HEK293T (cell line): Measurements from ENCODE around the gene CD2BP2.

ENCODE experiments used
- CTCF ChIA-PET: fragments of 350-600 bp; formaldehyde crosslinking; extraction: SDS; loops from one replicate; lab custom pipeline; 2021; ENCODE audit warnings: antibody characterized with exemption, inconsistent platforms; lab: Yijun Ruan, JAX
- POLR2A ChIA-PET: fragments of 350-600 bp; formaldehyde crosslinking; extraction: SDS; loops from one replicate; lab custom pipeline; 2020; ENCODE audit warnings: antibody characterized with exemption, inconsistent platforms; lab: Yijun Ruan, JAX
- DNase-seq: peaks from one replicate; pipeline ENCODE4 v3.0.0; 2012; ENCODE audit warnings: mixed read lengths; ENCODE audit errors: extremely low spot score
- ARNT ChIP-seq: fragments of 450-650 bp; IDR thresholded peaks from 2 replicates; pipeline ENCODE4 v1.6.1; 2017; ENCODE audit warnings: mild to moderate bottlenecking
- BHLHE40 ChIP-seq: fragments of 450-650 bp; IDR thresholded peaks from 2 replicates; pipeline ENCODE4 v1.6.1; 2016; ENCODE audit warnings: mild to moderate bottlenecking, moderate library complexity, borderline replicate concordance
- CTBP1 ChIP-seq: fragments of 450-650 bp; IDR thresholded peaks from 2 replicates; pipeline ENCODE4 v1.6.1; 2016; ENCODE audit warnings: borderline replicate concordance
- ELF4 ChIP-seq: fragments of 450-650 bp; IDR thresholded peaks from 2 replicates; pipeline ENCODE4 v1.6.1; 2017; ENCODE audit warnings: antibody characterized with exemption
- FOXA1 ChIP-seq: fragments of 450-650 bp; IDR thresholded peaks from 2 replicates; pipeline ENCODE4 v1.6.1; 2016; ENCODE audit warnings: mild to moderate bottlenecking
- FOXK2 ChIP-seq: fragments of 450-650 bp; IDR thresholded peaks from 2 replicates; pipeline ENCODE4 v1.6.1; 2016; ENCODE audit warnings: mild to moderate bottlenecking
- FOXM1 ChIP-seq: fragments of 450-650 bp; IDR thresholded peaks from 2 replicates; pipeline ENCODE4 v1.6.1; 2017; ENCODE audit warnings: mild to moderate bottlenecking, borderline replicate concordance
- HDGF ChIP-seq: fragments of 450-650 bp; IDR thresholded peaks from 2 replicates; pipeline ENCODE4 v1.6.1; 2017; ENCODE audit warnings: antibody characterized with exemption, borderline replicate concordance
- L3MBTL2 ChIP-seq: fragments of 450-650 bp; conservative IDR thresholded peaks from 2 replicates; pipeline ENCODE4 v1.6.1; 2016; ENCODE audit warnings: mild to moderate bottlenecking
- LEF1 ChIP-seq: fragments of 450-650 bp; IDR thresholded peaks from 2 replicates; pipeline ENCODE4 v1.6.1; 2017; ENCODE audit warnings: mild to moderate bottlenecking, borderline replicate concordance
- NFRKB ChIP-seq: fragments of 450-650 bp; IDR thresholded peaks from 2 replicates; pipeline ENCODE4 v1.6.1; 2016; ENCODE audit warnings: mild to moderate bottlenecking, moderate library complexity
- PKNOX1 ChIP-seq: fragments of 450-650 bp; IDR thresholded peaks from 2 replicates; pipeline ENCODE4 v1.6.1; 2016
- SP1 ChIP-seq: fragments of 450-650 bp; IDR thresholded peaks from 2 replicates; pipeline ENCODE4 v1.6.1; 2017
- SUZ12 ChIP-seq: fragments of 450-650 bp; IDR thresholded peaks from 2 replicates; pipeline ENCODE4 v1.6.1; 2016; ENCODE audit warnings: mild to moderate bottlenecking
- TARDBP ChIP-seq: fragments of 450-650 bp; IDR thresholded peaks from 2 replicates; pipeline ENCODE4 v1.6.1; 2016
- ZNF384 ChIP-seq: fragments of 450-650 bp; IDR thresholded peaks from 2 replicates; pipeline ENCODE4 v1.6.1; 2016

CD2BP2 gene

GRCh38 chr16:30355144-30355953 lies at the start of gene CD2BP2:
Gene CD2BP2, minus strand, starts transcription at chr16:30355308. Its CDS starts 627 bp downstream, at chr16:30354681.
- DNase-seq: peak; percentile 99
- TF ChIP-seq FOXM1 (peak; percentile 61; the same call in 1 of the 2 replicates), L3MBTL2 (peak; percentile 96), HDGF (no peak), ELF4 (peak; percentile 99), PKNOX1 (peak; percentile 86)
- ChIA-PET POLR2A (interaction anchor here (0.8 to 7.6 kb wide), 19 partner anchors 9 to 279 kb away, joined by 3 to 95 read pairs (median 4); partner anchors contain the start of genes DCTPP1, SEPTIN1, TBC1D10B and YPEL3), CTCF (interaction anchor here (3.1 kb wide), 1 partner anchor 16 kb away, joined by 10 read pairs; no protein-coding TSS in a partner anchor)

GRCh38 chr16:30401768-30402425 lies 46.8 kb upstream of the CD2BP2 start:
- DNase-seq: no peak
- CTCF ChIA-PET: interaction anchor here (1.4 kb wide), 1 partner anchor 10 kb away, joined by 5 read pairs; no protein-coding TSS in a partner anchor
- TF ChIP-seq FOXM1 (no peak), LEF1 (no peak), ARNT (no peak), SP1 (no peak), FOXK2 (no peak), ELF4 (no peak), TARDBP (no peak), NFRKB (no peak)
- POLR2A ChIA-PET: interaction anchor here (1.1 to 3.7 kb wide), 4 partner anchors 10 to 31 kb away, joined by 3 to 16 read pairs (median 6); partner anchors contain the start of gene DCTPP1

- no peak for TF ChIP-seq FOXM1
- TF ChIP-seq HDGF: no peak
- no peak for TF ChIP-seq BHLHE40
- TF ChIP-seq FOXK2: no peak
- no peak for TF ChIP-seq FOXA1
- no peak for TF ChIP-seq LEF1
- POLR2A ChIA-PET: interaction anchor here (0.7 to 3.7 kb wide), 8 partner anchors 9 to 334 kb away, joined by 3 to 19 read pairs (median 4); partner anchors contain the start of genes ALDOA, CD2BP2, DCTPP1 and ZNF689
- no peak for DNase-seq
- CTCF ChIA-PET: interaction anchor here (0.6 to 1.5 kb wide), 5 partner anchors 10 to 307 kb away, joined by 3 to 6 read pairs (median 4); partner anchors contain the start of gene TBX6
Observed at GRCh38 chr16:30399435-30400186, 44.5 kb upstream of the CD2BP2 start.

DNA sequence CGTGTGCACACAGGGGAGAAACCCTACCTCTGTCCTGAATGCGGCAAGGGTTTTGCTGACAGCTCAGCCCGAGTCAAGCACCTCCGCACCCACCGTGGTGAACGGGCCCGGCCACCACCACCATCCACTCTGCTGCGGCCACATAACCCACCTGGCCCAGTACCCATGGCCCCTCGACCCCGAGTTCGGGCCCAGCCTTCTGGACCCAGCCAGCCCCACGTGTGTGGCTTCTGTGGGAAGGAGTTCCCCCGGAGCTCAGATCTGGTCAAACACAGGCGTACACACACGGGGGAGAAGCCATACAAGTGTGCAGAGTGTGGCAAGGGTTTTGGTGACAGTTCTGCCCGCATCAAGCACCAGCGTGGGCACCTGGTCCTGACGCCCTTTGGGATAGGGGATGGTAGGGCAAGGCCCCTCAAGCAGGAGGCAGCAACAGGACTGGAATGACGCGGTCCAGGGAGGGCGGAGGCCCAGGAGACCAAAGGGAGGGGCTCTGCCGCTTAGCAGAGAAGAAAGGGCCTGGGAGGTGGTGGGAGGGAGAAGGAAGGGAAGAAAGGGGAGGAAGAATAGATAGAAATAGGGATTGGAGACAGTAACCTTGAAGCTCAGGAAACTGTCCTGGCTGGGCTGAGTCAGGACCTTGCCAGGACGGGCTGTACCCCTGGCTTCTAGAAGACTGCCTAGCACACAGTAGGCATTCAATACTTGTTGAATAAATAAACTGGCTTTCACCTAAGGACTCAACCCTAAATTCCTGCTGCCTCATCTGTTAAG lies 43.7 kb upstream of the CD2BP2 start:
- TF ChIP-seq FOXA1 (no peak), ARNT (no peak), BHLHE40 (no peak), ELF4 (no peak), ZNF384 (no peak), FOXK2 (no peak), CTBP1 (no peak), TARDBP (no peak), FOXM1 (no peak), HDGF (no peak), LEF1 (no peak), NFRKB (no peak), SUZ12 (no peak), L3MBTL2 (no peak), SP1 (no peak), PKNOX1 (no peak)
- POLR2A ChIA-PET: interaction anchor here (0.8 to 5.0 kb wide), 10 partner anchors 9 to 333 kb away, joined by 3 to 75 read pairs (median 4); partner anchors contain the start of genes ALDOA, CD2BP2, DCTPP1 and SEPTIN1
- DNase-seq: no peak
- CTCF ChIA-PET: interaction anchor here (0.6 to 1.7 kb wide), 5 partner anchors 10 to 307 kb away, joined by 3 to 6 read pairs (median 6); partner anchors contain the start of gene TBX6

DNA sequence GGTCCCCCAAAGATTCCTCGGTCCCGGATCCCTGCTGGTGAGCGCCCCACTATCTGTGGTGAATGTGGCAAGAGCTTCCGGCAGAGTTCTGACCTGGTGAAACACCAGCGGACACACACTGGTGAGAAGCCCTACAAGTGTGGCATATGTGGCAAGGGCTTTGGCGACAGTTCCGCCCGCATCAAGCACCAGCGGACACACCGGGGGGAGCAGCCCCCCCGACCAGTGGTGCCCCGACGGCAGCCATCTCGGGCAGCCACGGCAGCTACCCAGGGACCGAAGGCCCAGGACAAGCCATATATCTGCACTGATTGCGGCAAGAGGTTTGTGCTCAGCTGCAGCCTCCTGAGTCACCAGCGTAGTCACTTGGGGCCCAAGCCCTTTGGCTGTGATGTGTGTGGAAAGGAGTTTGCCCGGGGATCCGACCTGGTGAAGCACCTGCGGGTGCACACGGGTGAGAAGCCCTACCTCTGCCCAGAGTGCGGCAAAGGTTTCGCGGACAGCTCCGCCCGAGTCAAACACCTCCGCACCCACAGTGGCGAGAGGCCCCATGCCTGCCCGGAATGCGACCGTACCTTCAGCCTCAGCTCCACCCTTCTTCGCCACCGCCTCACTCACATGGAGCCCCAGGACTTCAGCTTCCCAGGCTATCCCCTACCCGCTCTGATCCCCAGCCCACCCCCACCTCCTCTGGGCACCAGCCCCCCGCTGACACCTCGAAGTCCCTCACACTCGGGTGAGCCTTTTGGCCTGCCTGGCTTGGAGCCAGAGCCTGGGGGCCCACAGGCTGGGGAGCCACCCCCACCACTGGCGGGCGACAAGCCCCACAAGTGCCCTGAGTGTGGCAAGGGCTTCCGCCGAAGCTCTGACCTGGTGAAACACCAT lies 42.9 kb upstream of the CD2BP2 start:
- POLR2A ChIA-PET: interaction anchor here (0.9 to 5.0 kb wide), 5 partner anchors 10 to 43 kb away, joined by 3 to 75 read pairs (median 7); partner anchors contain the start of genes CD2BP2, DCTPP1, SEPTIN1 and ZNF771
- DNase-seq: no peak
- CTCF ChIA-PET: interaction anchor here (1.3 to 1.7 kb wide), 2 partner anchors 27 to 218 kb away, joined by 3 to 6 read pairs; no protein-coding TSS in a partner anchor
- TF ChIP-seq L3MBTL2 (no peak), CTBP1 (no peak), ELF4 (no peak)
